Astrocyte (in vitro differentiated cells and primary cell): ENCODE results near the gene AHNAK2. TPM values are rescaled to one million over a fixed set of nuclear protein-coding genes. Genes with fewer than 3 reads are reported as not detected.

ENCODE experiments used
- DNase-seq: peaks from one replicate; pipeline ENCODE4 v3.0.0-alpha.2; 2010; ENCODE audit warnings: low read depth
- FAIRE-seq: peaks from 2 replicates; lab custom pipeline; 2011; peaks lifted over from hg19 to GRCh38; lab: Jason Lieb, UNC
- H2AFZ ChIP-seq: 2 replicates; pipeline ENCODE4 v1.6.0; 2012; ENCODE audit warnings: low read depth, low read length, inconsistent platforms
- H3K27ac ChIP-seq: 2 replicates; pipeline ENCODE4 v1.5.1; 2011; ENCODE audit warnings: low read depth, low read length, inconsistent platforms
- H3K27me3 ChIP-seq: 2 replicates; pipeline ENCODE4 v1.6.0; 2011; ENCODE audit warnings: low read length, inconsistent platforms; ENCODE audit not compliant: insufficient read depth
- H3K36me3 ChIP-seq: 2 replicates; pipeline ENCODE4 v1.5.1; 2011; ENCODE audit warnings: low read length, inconsistent platforms; ENCODE audit not compliant: insufficient read depth
- H3K4me1 ChIP-seq: 2 replicates; pipeline ENCODE4 v1.5.1; 2011; ENCODE audit warnings: low read length, inconsistent platforms; ENCODE audit not compliant: insufficient read depth
- H3K4me2 ChIP-seq: 2 replicates; pipeline ENCODE4 v1.6.0; 2012; ENCODE audit warnings: low read length, inconsistent platforms
- H3K4me3 ChIP-seq: 2 replicates; pipeline ENCODE4 v1.5.1; 2011; ENCODE audit warnings: low read depth, mild to moderate bottlenecking, low read length, inconsistent platforms; ENCODE audit not compliant: insufficient read depth
- H3K79me2 ChIP-seq: 2 replicates; pipeline ENCODE4 v1.6.0; 2012; ENCODE audit warnings: mild to moderate bottlenecking, low read length, inconsistent platforms; ENCODE audit not compliant: insufficient read depth
- H3K9ac ChIP-seq: 2 replicates; pipeline ENCODE4 v1.6.0; 2012; ENCODE audit warnings: mild to moderate bottlenecking, low read length, inconsistent platforms
- H3K9me3 ChIP-seq: 2 replicates; pipeline ENCODE4 v1.5.1; 2012; ENCODE audit warnings: low read depth, mild to moderate bottlenecking, low read length, inconsistent platforms; ENCODE audit not compliant: insufficient read depth
- H4K20me1 ChIP-seq: 2 replicates; pipeline ENCODE4 v1.6.0; 2012; ENCODE audit warnings: low read length, inconsistent platforms; ENCODE audit not compliant: insufficient read depth
- H3K27ac Mint-ChIP-seq: one replicate; pipeline ENCODE4 v1.8.0; 2021; ENCODE audit warnings: mild to moderate bottlenecking, mixed read lengths; ENCODE audit not compliant: unreplicated experiment
- H3K27me3 Mint-ChIP-seq: one replicate; pipeline ENCODE4 v1.8.0; 2021; ENCODE audit warnings: low read depth, mixed read lengths; ENCODE audit not compliant: unreplicated experiment
- H3K36me3 Mint-ChIP-seq: one replicate; pipeline ENCODE4 v1.8.0; 2021; ENCODE audit warnings: low read depth, mixed read lengths; ENCODE audit not compliant: unreplicated experiment
- H3K4me1 Mint-ChIP-seq: one replicate; pipeline ENCODE4 v1.8.0; 2021; ENCODE audit warnings: low read depth, mixed read lengths; ENCODE audit not compliant: unreplicated experiment
- H3K4me3 Mint-ChIP-seq: one replicate; pipeline ENCODE4 v1.8.0; 2021; ENCODE audit warnings: mild to moderate bottlenecking, moderate library complexity, mixed read lengths; ENCODE audit not compliant: unreplicated experiment
- H3K9me3 Mint-ChIP-seq: one replicate; pipeline ENCODE4 v1.8.0; 2021; ENCODE audit warnings: mild to moderate bottlenecking, mixed read lengths; ENCODE audit not compliant: unreplicated experiment
- EZH2 ChIP-seq: IDR thresholded peaks from 2 replicates; pipeline ENCODE4 v1.6.1; 2012; ENCODE audit warnings: mild to moderate bottlenecking, low read length, inconsistent platforms; ENCODE audit not compliant: insufficient read depth
- total RNA-seq: library from RNA; stranded (reverse); gene quantifications from 2 replicates; pipeline ENCODE4 v1.2.1, GENCODE V29; 2021
- TF ChIP-seq, protein P1 (sequence below): IDR thresholded peaks from 2 replicates; pipeline ENCODE4 v1.5.1; 2011; ENCODE audit warnings: low read depth, mild to moderate bottlenecking, inconsistent platforms, low read length, moderate library complexity; ENCODE audit not compliant: insufficient read depth

AHNAK2 gene
- total RNA-seq, 1 donor from 2014 or later: 44.7 TPM

DNA sequence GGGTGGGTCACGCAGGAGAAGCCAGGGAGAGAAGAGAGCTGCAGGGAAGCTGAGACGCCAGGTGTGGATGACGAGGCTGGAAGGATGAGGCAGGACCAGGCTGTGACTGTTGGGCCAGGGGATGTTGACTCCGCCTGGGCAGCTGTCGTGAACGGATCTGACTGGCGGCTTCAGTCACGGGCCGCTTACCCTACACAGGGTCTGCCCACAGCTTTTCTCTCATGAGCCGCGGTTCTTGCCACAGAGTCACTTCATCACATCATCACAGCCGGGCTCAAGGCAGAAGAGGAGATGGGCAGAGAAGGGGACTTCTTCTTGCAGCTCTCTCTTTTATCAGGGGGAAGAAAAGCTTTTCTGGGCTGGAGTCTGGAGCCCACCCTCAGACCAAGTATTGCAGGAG is 15.1 kb upstream of the AHNAK2 start:
- Mint-ChIP-seq H3K27ac (no peak overlapping the region), H3K27me3 (peaks cover 6% of the 10 kb centered on the region), H3K4me3 (no peak overlapping the region), H3K9me3 (no peaks in the 10 kb centered on the region), H3K36me3 (peaks cover 32% of the 10 kb centered on the region), H3K4me1 (no peaks in the 10 kb centered on the region)
- H3K4me1 ChIP-seq: no peaks in the 10 kb centered on the region
- no peaks in the 10 kb centered on the region for H3K9me3 ChIP-seq
- H3K27me3 ChIP-seq: no peaks in the 10 kb centered on the region
- FAIRE-seq: no peak
- TF ChIP-seq, protein P1, sequence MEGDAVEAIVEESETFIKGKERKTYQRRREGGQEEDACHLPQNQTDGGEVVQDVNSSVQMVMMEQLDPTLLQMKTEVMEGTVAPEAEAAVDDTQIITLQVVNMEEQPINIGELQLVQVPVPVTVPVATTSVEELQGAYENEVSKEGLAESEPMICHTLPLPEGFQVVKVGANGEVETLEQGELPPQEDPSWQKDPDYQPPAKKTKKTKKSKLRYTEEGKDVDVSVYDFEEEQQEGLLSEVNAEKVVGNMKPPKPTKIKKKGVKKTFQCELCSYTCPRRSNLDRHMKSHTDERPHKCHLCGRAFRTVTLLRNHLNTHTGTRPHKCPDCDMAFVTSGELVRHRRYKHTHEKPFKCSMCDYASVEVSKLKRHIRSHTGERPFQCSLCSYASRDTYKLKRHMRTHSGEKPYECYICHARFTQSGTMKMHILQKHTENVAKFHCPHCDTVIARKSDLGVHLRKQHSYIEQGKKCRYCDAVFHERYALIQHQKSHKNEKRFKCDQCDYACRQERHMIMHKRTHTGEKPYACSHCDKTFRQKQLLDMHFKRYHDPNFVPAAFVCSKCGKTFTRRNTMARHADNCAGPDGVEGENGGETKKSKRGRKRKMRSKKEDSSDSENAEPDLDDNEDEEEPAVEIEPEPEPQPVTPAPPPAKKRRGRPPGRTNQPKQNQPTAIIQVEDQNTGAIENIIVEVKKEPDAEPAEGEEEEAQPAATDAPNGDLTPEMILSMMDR: no peak
- no peak for TF ChIP-seq EZH2
- DNase-seq: no peak
- H2AFZ ChIP-seq: no peak overlapping the region
- peaks cover 3% of the 10 kb centered on the region for H3K36me3 ChIP-seq
- H3K4me3 ChIP-seq: no peak overlapping the region
- no peak overlapping the region for H3K4me2 ChIP-seq
- H3K27ac ChIP-seq: no peak overlapping the region
- H3K9ac ChIP-seq: no peak overlapping the region
- H4K20me1 ChIP-seq: no peaks in the 10 kb centered on the region
- no peaks in the 10 kb centered on the region for H3K79me2 ChIP-seq

DNA sequence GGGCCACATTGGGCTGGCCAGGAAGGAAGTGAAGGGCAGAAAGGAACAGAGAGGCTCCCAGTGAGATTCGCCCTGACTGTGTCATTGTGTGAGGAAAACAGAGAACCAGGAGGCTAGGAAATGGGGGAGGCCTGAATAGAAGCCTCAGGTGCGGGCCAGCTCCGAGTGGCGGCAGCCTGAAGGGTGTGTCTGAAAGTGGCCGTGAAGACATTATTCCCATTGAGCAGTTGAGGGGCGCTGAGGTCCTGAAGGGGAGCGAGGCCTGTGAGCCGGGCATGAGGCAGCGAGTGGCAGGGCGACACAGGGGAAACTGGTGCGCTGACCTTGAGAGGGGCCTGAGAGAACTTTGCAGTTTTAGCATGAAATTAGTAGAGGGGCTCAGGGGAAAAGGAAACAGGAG is 14.3 kb upstream of the AHNAK2 start:
- Histone ChIP-seq H3K9me3 (no peaks in the 10 kb centered on the region), H3K4me1 (no peaks in the 10 kb centered on the region), H2AFZ (no peak overlapping the region), H3K4me2 (no peak overlapping the region), H3K9ac (no peak overlapping the region), H4K20me1 (no peaks in the 10 kb centered on the region), H3K27ac (no peak overlapping the region), H3K79me2 (no peaks in the 10 kb centered on the region), H3K4me3 (no peak overlapping the region), H3K36me3 (peaks cover 3% of the 10 kb centered on the region), H3K27me3 (no peaks in the 10 kb centered on the region)
- no peaks in the 10 kb centered on the region for H3K4me1 Mint-ChIP-seq
- peaks cover 6% of the 10 kb centered on the region for H3K27me3 Mint-ChIP-seq
- H3K4me3 Mint-ChIP-seq: no peak overlapping the region
- DNase-seq (no peak), FAIRE-seq (no peak)
- no peaks in the 10 kb centered on the region for H3K9me3 Mint-ChIP-seq
- no peak overlapping the region for H3K27ac Mint-ChIP-seq
- no peak for TF ChIP-seq EZH2
- TF ChIP-seq, protein P1: no peak
- peaks cover 32% of the 10 kb centered on the region for H3K36me3 Mint-ChIP-seq

DNA sequence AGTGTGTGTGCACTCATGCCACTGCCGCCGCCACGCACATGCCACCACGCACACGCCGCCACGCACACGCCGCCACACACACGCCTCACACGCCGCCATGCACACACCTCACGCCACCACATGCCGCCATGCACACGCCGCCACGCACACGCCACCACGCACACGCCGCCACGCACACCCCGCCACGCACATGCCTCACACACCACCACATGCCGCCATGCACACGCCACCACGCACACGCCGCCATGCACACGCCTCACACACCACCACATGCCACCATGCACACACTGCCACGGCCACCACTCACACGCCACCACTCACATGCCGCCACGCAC is 13.7 kb upstream of the AHNAK2 start:
- no peak overlapping the region for H3K4me3 Mint-ChIP-seq
- no peaks in the 10 kb centered on the region for H4K20me1 ChIP-seq
- no peaks in the 10 kb centered on the region for H3K27me3 ChIP-seq

More for the DNA sequence above, 13.7 kb upstream of the AHNAK2 start:
- H3K27ac ChIP-seq: no peak overlapping the region
- peaks cover 3% of the 10 kb centered on the region for H3K36me3 ChIP-seq
- Mint-ChIP-seq H3K9me3 (no peaks in the 10 kb centered on the region), H3K36me3 (peaks cover 29% of the 10 kb centered on the region), H3K27ac (no peak overlapping the region), H3K4me1 (no peaks in the 10 kb centered on the region), H3K27me3 (peaks cover 6% of the 10 kb centered on the region)
- no peaks in the 10 kb centered on the region for H3K4me1 ChIP-seq
- H3K9ac ChIP-seq: no peak overlapping the region
- peaks cover under 1% of the 10 kb centered on the region for H3K79me2 ChIP-seq
- H3K4me3 ChIP-seq: no peak overlapping the region
- FAIRE-seq: no peak
- DNase-seq: no peak
- H2AFZ ChIP-seq: no peak overlapping the region
- TF ChIP-seq, protein P1: no peak
- H3K4me2 ChIP-seq: no peak overlapping the region
- H3K9me3 ChIP-seq: no peaks in the 10 kb centered on the region
